ENCODE results near the gene RAD21L1.
A peak's percentile ranks its signal among the peaks of the same experiment; 100 is the strongest.
"Not testable (repeated sequence)": the region's sequence is repeated elsewhere in the genome, so short reads cannot be mapped to it uniquely, and the experiment has no call there.

RAD21L1 gene

GRCh38 chr20:1229541-1229940 is 3.7 kb downstream of the RAD21L1 start:
- no peaks in the 10 kb centered on the region for H3K36me3 Mint-ChIP-seq

GRCh38 chr20:1232286-1233111 is 6.7 kb downstream of the RAD21L1 start:
- Mint-ChIP-seq H3K27me3 (peaks cover 7% of the 10 kb centered on the region), H3K36me3 (no peaks in the 10 kb centered on the region), H3K4me3 (no peak overlapping the region), H3K4me1 (no peaks in the 10 kb centered on the region), H3K9me3 (no peaks in the 10 kb centered on the region), H3K27ac (no peak overlapping the region)
- no peak for ATAC-seq (ENCODE audit: low read depth)
- DNase-seq (ENCODE audit: low spot score in 2 of 2), result no peak

More at GRCh38 chr20:1229541-1229940, 3.7 kb downstream of the RAD21L1 start:
- DNase-seq (ENCODE audit: low spot score in 2 of 2) (no peak), ATAC-seq (ENCODE audit: low read depth) (no peak)
- Mint-ChIP-seq H3K4me1 (peaks cover 3% of the 10 kb centered on the region), H3K27me3 (peaks cover 7% of the 10 kb centered on the region), H3K9me3 (no peaks in the 10 kb centered on the region), H3K27ac (no peak overlapping the region), H3K4me3 (no peak overlapping the region)

DNA sequence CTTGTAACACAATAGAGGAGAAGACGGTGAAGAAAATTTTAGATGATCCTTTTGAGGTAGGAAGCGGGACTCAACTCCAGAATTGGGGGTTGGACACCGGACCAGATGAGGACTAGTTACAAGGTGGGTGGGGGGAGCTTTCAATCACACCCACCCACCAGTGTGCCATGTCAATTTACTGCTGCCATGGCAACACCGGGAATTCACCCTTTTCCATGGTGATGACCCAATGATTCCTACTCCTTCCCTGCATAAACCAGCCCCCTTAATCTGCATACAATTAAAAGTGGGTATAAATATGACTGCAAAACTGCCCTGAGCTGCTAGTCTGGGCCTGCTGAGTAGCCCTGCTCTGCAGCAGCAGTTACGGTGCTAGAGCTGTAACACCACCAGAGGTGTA is 14.7 kb downstream of the RAD21L1 start:
- Mint-ChIP-seq H3K4me1 (peaks cover 3% of the 10 kb centered on the region), H3K36me3 (no peaks in the 10 kb centered on the region), H3K27ac (no peak overlapping the region), H3K27me3 (peaks cover 4% of the 10 kb centered on the region), H3K9me3 (no peaks in the 10 kb centered on the region), H3K4me3 (no peak overlapping the region)
- DNase-seq (ENCODE audit: low spot score in 2 of 2) (no peak), ATAC-seq (ENCODE audit: low read depth) (no peak)

DNA sequence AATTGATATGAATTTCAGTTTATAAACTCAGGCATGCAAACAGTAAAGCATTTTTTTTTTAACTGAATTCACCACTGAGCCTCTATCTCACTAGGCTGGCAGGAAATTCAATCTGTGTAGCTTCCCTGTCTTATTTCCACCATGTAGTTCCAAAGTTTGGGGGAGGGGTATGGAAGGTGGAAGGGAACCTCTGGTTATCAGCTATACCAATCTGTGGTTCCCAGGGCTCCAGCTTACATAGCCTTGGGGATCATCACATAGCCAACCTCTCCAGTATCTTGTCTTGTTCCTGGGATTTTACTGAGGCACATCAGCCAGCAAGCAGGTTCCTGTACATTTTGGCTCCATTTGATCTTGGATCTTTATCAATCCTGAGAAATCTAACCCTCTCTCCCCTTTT is 15.6 kb downstream of the RAD21L1 start:
- no peak overlapping the region for H3K4me3 Mint-ChIP-seq
- peaks cover 3% of the 10 kb centered on the region for H3K4me1 Mint-ChIP-seq
- H3K27me3 Mint-ChIP-seq, result peaks cover 4% of the 10 kb centered on the region
- ATAC-seq (ENCODE audit: low read depth) (no peak), DNase-seq (ENCODE audit: low spot score in 2 of 2) (no peak)
- H3K36me3 Mint-ChIP-seq, result no peaks in the 10 kb centered on the region
- H3K9me3 Mint-ChIP-seq, result no peaks in the 10 kb centered on the region
- no peak overlapping the region for H3K27ac Mint-ChIP-seq

DNA sequence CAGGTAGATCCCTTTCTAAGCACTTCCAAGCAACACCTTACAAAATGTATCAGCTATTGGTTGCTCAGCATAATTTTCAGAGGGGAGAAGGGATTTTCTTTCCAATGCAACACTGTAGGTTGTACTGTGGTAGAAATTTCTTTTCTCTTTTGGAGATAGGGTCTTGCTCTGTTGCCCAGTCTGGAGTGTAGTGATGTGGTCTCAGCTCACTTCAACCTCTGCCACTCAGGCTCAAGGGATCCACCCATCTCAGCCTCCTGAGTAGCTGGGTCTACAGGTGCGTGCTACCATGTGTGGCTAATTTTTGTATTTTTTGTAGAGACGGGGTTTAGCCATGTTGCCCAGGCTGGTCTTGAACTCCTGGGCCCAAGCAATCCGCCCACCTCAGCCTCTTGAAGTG is 16.3 kb downstream of the RAD21L1 start:
- H3K4me3 Mint-ChIP-seq, result no peak overlapping the region
- no peaks in the 10 kb centered on the region for H3K9me3 Mint-ChIP-seq
- H3K4me1 Mint-ChIP-seq, result peaks cover 3% of the 10 kb centered on the region
- H3K36me3 Mint-ChIP-seq, result no peaks in the 10 kb centered on the region
- ATAC-seq (ENCODE audit: low read depth) (no peak), DNase-seq (ENCODE audit: low spot score in 2 of 2) (no peak)
- no peak overlapping the region for H3K27ac Mint-ChIP-seq
- H3K27me3 Mint-ChIP-seq, result peaks cover 4% of the 10 kb centered on the region

DNA sequence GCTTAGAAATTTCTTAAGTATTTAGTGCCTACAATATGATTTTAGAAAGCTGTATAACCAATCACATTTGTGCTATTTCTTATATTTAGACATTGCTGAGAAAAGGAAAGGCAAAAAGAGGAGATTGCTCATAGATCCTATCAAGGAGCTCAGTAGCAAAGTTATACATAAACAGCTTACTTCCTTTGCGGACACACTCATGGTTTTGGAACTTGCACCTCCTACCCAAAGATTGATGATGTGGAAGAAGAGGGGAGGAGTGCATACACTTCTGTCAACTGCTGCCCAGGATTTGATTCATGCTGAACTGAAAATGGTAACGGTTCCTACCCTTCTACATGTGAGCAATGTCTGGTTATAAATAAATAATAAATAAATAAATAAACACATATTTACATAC is 16.7 kb downstream of the RAD21L1 start:
- Mint-ChIP-seq H3K4me1 (peaks cover 3% of the 10 kb centered on the region), H3K9me3 (no peaks in the 10 kb centered on the region), H3K27me3 (peaks cover 4% of the 10 kb centered on the region), H3K36me3 (no peaks in the 10 kb centered on the region), H3K27ac (no peak overlapping the region), H3K4me3 (no peak overlapping the region)
- no peak for DNase-seq (ENCODE audit: low spot score in 2 of 2)
- no peak for ATAC-seq (ENCODE audit: low read depth)

GRCh38 chr20:1245578-1245977 is 19.7 kb downstream of the RAD21L1 start:
- H3K36me3 Mint-ChIP-seq, result no peaks in the 10 kb centered on the region
- DNase-seq (ENCODE audit: low spot score in 2 of 2) (no peak), ATAC-seq (ENCODE audit: low read depth) (no peak)
- H3K27ac Mint-ChIP-seq, result no peak overlapping the region
- no peaks in the 10 kb centered on the region for H3K9me3 Mint-ChIP-seq
- H3K27me3 Mint-ChIP-seq, result peaks cover 2% of the 10 kb centered on the region
- no peak overlapping the region for H3K4me3 Mint-ChIP-seq
- peaks cover 3% of the 10 kb centered on the region for H3K4me1 Mint-ChIP-seq

GRCh38 chr20:1247689-1248088 is 21.8 kb downstream of the RAD21L1 start:
- peaks cover 4% of the 10 kb centered on the region for H3K27me3 Mint-ChIP-seq
- ATAC-seq (ENCODE audit: low read depth) (no peak), DNase-seq (ENCODE audit: low spot score in 2 of 2) (no peak)
- H3K36me3 Mint-ChIP-seq, result no peaks in the 10 kb centered on the region
- no peaks in the 10 kb centered on the region for H3K4me1 Mint-ChIP-seq
- no peak overlapping the region for H3K27ac Mint-ChIP-seq
- no peak overlapping the region for H3K4me3 Mint-ChIP-seq
- H3K9me3 Mint-ChIP-seq, result peaks cover 4% of the 10 kb centered on the region

GRCh38 chr20:1250282-1250681 is 24.4 kb downstream of the RAD21L1 start:
- DNase-seq (ENCODE audit: low spot score in 2 of 2); H3K9me3 Mint-ChIP-seq; H3K27ac Mint-ChIP-seq; H3K36me3 Mint-ChIP-seq; H3K4me3 Mint-ChIP-seq; H3K4me1 Mint-ChIP-seq; H3K27me3 Mint-ChIP-seq; ATAC-seq (ENCODE audit: low read depth): not testable (repeated sequence)

GRCh38 chr20:1252416-1252815 is 26.6 kb downstream of the RAD21L1 start:
- DNase-seq (ENCODE audit: low spot score in 2 of 2), result no peak
- Mint-ChIP-seq H3K27ac (no peak overlapping the region), H3K36me3 (no peaks in the 10 kb centered on the region), H3K27me3 (peaks cover 4% of the 10 kb centered on the region), H3K4me3 (no peak overlapping the region), H3K9me3 (peaks cover 4% of the 10 kb centered on the region), H3K4me1 (no peaks in the 10 kb centered on the region)
- ATAC-seq (ENCODE audit: low read depth), result no peak

GRCh38 chr20:1254254-1254653 is 28.4 kb downstream of the RAD21L1 start:
- Mint-ChIP-seq H3K27me3 (peaks cover 4% of the 10 kb centered on the region), H3K4me1 (no peaks in the 10 kb centered on the region), H3K4me3 (no peak overlapping the region), H3K9me3 (peaks cover 4% of the 10 kb centered on the region), H3K27ac (no peak overlapping the region), H3K36me3 (no peaks in the 10 kb centered on the region)
- ATAC-seq (ENCODE audit: low read depth) (no peak), DNase-seq (ENCODE audit: low spot score in 2 of 2) (no peak)

DNA sequence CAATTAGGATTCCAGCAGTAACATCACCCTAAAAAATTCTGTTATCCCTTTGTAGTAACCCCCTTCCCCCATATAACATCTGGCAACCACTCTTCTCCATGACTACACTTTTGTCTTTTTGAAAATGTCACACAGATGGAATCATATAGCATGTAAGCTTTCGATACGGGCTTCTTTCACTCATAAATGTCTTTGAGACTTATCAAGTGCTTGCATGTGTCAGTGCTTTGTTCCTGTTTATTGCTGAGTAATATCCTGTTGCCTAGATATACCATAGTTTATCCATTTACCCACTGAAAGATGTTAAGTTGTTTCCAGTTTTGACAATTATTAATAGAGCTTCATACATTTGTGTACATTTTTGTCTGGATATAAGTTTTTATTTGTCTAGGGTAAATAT is 29.8 kb downstream of the RAD21L1 start:
- Mint-ChIP-seq H3K27ac (no peak overlapping the region), H3K27me3 (peaks cover 4% of the 10 kb centered on the region), H3K4me1 (no peaks in the 10 kb centered on the region), H3K36me3 (no peaks in the 10 kb centered on the region), H3K4me3 (no peak overlapping the region), H3K9me3 (peaks cover 4% of the 10 kb centered on the region)
- ATAC-seq (ENCODE audit: low read depth) (no peak), DNase-seq (ENCODE audit: low spot score in 2 of 2) (no peak)

DNA sequence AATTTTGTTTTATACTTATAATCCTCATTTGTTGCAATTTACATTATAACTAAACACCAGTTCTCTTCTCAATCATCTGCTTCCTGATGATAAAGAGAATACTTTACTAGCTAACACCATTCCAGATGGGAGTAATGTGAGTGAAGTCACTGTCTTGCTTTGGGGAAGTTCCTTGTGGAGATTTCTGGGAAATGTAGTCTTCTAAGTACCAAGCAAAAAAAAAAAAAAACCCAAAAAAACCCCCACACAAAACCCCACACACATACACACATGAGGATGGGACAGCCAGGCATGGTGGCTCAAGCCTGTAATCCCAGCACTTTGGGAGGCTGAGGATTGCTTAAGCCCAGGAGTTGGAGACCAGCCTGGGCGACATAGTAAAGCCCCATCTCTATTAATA is 38.0 kb downstream of the RAD21L1 start:
- H3K4me1 Mint-ChIP-seq, result peaks cover 13% of the 10 kb centered on the region
- H3K4me3 Mint-ChIP-seq, result no peak overlapping the region

DNA sequence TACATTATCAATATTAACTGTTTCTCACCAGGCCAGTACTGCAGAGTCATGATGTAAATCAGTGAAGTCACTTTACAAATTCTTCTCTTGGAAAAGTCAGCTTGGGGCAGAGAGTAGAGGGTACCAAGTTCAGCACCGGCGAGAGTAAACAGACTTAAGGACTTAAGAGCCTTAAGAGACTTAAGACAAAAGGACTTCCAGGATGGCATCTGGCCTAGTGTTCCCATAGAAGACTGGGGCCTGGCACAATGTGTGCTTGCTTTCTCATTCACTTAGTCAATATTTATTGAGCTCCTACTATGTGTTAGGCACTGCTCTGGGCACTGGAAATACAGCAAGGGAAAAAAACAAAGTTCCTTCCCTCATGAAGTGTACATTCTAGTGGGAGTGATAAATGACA is 38.9 kb downstream of the RAD21L1 start:
- H3K27ac Mint-ChIP-seq, result peak overlapping the region; percentile 4
- peaks cover 4% of the 10 kb centered on the region for H3K27me3 Mint-ChIP-seq
- peak overlapping the region; percentile 58 for H3K4me3 Mint-ChIP-seq
- H3K4me1 Mint-ChIP-seq, result peaks cover 13% of the 10 kb centered on the region
- ATAC-seq (ENCODE audit: low read depth) (no peak), DNase-seq (ENCODE audit: low spot score in 2 of 2) (no peak)
- no peaks in the 10 kb centered on the region for H3K9me3 Mint-ChIP-seq
- H3K36me3 Mint-ChIP-seq, result no peaks in the 10 kb centered on the region

More for the DNA sequence above, 38.0 kb downstream of the RAD21L1 start:
- ATAC-seq (ENCODE audit: low read depth) (no peak), DNase-seq (ENCODE audit: low spot score in 2 of 2) (no peak)
- no peaks in the 10 kb centered on the region for H3K9me3 Mint-ChIP-seq
- no peak overlapping the region for H3K27ac Mint-ChIP-seq
- no peaks in the 10 kb centered on the region for H3K36me3 Mint-ChIP-seq
- peaks cover 4% of the 10 kb centered on the region for H3K27me3 Mint-ChIP-seq

All from memory B cell (primary cell).